NB4 (cell line): Measurements from ENCODE around the gene ZCCHC14.

Experiments used
- DNase-seq: peaks from one replicate; pipeline ENCODE4 v3.0.0; 2010; ENCODE audit warnings: low read depth
- H3K4me3 ChIP-seq: one replicate; pipeline ENCODE4 v1.5.1; 2011; ENCODE audit warnings: mild to moderate bottlenecking, low read depth, low read length, moderate library complexity
- MYC ChIP-seq: IDR thresholded peaks from 2 replicates; pipeline ENCODE4 v1.6.1; 2011; ENCODE audit warnings: low read depth, low read length
- POLR2A ChIP-seq: IDR thresholded peaks from 2 replicates; pipeline ENCODE4 v1.6.1; 2011; ENCODE audit warnings: mild to moderate bottlenecking; ENCODE audit not compliant: insufficient read length; ENCODE audit errors: extremely low read depth
- TF ChIP-seq, protein P1 (sequence below): IDR thresholded peaks from one replicate; pipeline ENCODE4 v1.5.1; 2012; ENCODE audit warnings: low read depth, low read length
- TF ChIP-seq, protein P2 (sequence below): IDR thresholded peaks from 2 replicates; pipeline ENCODE4 v1.6.1; 2011; ENCODE audit warnings: low read depth, low read length

Gene ZCCHC14

DNA sequence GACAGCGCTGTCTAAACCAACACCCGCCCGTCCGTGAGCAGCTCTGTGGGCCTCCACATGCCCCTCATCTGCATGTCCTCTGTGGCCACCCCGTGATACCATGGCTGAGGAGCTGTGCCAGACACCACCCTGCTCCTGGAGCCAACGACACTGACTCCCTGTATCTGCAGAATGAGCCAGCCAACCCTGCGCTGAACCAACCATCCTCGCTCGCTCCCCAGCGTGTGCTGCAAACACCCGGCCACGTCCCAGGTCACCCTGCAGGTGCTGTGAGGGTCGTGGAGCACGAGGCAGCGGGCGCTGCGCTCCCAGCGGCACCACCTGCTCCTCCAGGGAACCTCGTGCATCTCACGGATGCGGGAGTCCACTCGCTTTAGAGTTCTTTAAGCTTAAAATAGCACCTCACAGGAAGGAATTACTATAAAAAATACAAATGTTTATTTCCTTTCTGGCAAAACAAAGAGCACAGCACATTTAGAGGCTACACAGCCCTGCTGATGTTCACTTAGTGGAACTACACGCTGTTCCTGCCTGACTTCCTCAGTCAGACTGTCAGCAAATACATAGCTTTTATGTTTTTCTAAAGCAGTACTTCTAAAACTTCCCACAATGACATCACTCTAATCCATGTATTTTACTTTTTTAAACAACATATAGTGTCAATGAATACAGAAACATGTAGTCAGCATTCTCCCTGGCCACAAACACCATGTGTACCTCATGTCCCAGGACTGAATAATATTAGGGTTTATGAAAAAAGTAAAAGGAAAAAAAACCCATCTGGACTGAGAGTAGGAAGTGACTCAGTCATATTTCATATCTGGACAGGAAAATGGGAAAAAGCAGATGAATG, 57.2 kb downstream of the ZCCHC14 start:
- no peak for DNase-seq
- no peak overlapping the region for H3K4me3 ChIP-seq
- no peak for TF ChIP-seq MYC
- TF ChIP-seq, protein P1, sequence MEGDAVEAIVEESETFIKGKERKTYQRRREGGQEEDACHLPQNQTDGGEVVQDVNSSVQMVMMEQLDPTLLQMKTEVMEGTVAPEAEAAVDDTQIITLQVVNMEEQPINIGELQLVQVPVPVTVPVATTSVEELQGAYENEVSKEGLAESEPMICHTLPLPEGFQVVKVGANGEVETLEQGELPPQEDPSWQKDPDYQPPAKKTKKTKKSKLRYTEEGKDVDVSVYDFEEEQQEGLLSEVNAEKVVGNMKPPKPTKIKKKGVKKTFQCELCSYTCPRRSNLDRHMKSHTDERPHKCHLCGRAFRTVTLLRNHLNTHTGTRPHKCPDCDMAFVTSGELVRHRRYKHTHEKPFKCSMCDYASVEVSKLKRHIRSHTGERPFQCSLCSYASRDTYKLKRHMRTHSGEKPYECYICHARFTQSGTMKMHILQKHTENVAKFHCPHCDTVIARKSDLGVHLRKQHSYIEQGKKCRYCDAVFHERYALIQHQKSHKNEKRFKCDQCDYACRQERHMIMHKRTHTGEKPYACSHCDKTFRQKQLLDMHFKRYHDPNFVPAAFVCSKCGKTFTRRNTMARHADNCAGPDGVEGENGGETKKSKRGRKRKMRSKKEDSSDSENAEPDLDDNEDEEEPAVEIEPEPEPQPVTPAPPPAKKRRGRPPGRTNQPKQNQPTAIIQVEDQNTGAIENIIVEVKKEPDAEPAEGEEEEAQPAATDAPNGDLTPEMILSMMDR: no peak
- no peak for TF ChIP-seq POLR2A
- TF ChIP-seq, protein P2, sequence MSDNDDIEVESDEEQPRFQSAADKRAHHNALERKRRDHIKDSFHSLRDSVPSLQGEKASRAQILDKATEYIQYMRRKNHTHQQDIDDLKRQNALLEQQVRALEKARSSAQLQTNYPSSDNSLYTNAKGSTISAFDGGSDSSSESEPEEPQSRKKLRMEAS: no peak

DNA sequence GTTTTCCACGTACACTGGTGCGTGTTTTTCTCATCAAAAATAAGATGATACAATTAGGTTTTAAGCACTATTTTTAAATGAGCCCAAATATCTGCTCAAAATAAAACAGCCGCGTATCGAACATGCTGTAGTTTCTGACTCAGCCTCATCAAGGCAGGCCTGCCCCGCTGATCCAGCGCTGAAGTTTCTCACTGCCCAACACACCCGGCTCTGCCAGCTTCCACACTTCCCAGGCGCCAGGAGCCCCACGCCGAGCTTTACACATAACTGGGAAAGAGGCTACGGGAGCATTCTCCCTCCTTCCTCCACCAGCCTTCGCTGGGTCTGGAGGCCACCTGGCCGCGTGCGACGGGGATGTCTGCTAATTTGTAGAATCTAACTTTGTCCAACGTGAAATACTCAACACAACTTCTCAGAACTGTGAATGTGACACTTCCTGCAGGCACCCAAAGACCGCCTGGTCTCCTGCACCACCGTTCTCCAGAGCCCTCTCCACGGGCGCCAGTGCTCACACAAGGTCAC, 58.6 kb downstream of the ZCCHC14 start:
- H3K4me3 ChIP-seq: no peak overlapping the region
- TF ChIP-seq, protein P2: no peak
- TF ChIP-seq POLR2A (no peak), MYC (no peak)
- TF ChIP-seq, protein P1: no peak
- no peak for DNase-seq

DNA sequence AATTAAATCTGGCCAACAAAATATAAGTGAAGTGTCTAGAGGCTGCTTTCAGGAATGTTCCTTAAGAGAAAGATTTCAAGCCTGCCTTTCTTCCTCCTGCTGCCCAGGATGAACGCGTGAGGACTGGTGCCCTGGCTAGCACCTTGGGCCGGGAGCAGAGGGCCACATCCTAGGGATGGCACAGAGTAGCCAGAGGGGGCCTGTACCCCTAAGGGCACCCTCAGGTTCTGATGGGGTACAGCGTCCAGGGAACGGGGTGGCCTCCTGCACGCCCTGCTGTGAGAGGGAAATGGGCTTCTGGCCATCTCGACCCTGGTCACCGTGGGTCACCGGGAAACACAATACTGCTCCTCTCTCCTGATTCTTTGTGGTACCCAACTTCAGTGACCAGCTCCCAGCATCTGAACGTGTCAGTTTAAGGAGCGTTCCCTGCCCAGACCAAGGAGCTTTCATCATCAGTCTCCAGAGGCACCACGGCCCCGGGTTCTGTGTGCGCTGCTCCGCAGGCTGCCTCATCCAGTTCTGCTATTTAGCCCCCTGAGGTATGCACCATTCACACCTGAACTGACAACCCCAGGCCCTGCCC, 60.4 kb downstream of the ZCCHC14 start:
- DNase-seq: no peak
- TF ChIP-seq, protein P2: no peak
- TF ChIP-seq, protein P1: no peak
- no peak overlapping the region for H3K4me3 ChIP-seq

DNA sequence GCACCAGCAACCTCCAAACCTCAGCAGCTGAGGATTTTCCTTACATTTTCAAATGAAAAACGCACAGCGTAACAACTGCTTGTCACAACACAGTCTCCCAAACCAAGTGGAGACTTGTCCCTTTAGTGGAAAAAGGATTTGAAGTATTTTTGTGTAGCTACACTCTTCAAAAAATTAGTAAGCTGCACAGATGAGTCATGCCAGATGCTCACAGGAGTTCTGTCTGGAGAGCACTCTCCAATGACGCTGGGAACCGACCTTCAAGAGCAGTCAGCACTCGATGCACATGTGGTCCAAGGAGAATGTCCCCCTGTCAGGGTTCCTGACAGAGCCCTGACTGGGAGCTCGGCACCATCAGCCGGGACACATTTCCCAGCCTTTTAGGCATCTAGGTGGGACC, 60.9 kb downstream of the ZCCHC14 start:
- TF ChIP-seq MYC (no peak), POLR2A (no peak)
- TF ChIP-seq, protein P2: no peak
- TF ChIP-seq, protein P1: no peak
- no peak for DNase-seq
- no peak overlapping the region for H3K4me3 ChIP-seq

DNA sequence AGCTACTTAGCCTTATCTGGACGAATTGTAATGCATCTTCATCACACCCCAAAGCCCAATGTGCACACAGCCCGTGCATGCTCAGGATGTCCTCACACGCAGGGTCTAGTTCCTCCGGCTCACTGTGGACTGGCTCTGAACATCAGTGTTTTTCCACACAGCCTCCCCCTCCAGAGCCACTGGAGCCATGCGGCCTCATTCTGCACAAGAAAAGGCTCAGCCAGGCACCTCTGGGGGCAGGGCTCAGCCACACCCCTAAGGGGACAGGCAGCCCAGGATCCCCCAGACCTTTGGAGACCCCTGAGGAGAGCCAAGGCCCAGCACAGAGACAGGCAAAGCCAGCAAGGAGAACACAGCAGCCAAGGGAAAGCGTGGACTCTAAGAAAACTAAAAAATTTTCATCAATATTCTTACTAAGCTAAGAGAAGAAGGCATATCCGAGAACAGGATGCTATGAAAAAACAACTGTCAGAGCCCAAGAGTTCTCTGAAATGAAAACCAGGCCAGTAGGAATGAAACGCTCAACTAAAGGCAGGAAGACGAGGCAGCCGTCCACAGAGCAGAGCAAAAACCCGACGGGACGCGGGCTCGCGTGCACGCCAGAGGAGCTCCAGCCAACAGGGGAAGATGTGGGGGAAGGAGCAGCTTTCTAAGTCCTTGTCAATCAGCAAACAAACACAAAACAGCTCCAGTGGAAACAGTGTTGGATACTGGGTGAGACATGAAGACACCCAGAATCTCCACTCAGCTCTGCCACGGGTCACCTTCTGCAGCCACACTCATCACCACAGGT, 66.2 kb downstream of the ZCCHC14 start:
- no peak for DNase-seq
- TF ChIP-seq POLR2A (no peak), MYC (no peak)
- TF ChIP-seq, protein P1: no peak
- TF ChIP-seq, protein P2: no peak
- no peak overlapping the region for H3K4me3 ChIP-seq
